Natural killer cell (primary cell): Measurements from ENCODE around the gene PNMA3. TPM values are rescaled to one million over a fixed set of nuclear protein-coding genes. Genes with fewer than 3 reads are reported as not detected.
A peak's percentile ranks its signal among the peaks of the same experiment; 100 is the strongest.
"Not testable (repeated sequence)": the region's sequence is repeated elsewhere in the genome, so short reads cannot be mapped to it uniquely, and the experiment has no call there.

Experiments
- ATAC-seq, 3 donors: fragments of 150-1000 bp in 2 of 3; fragments of 200-7000 bp in 1 of 3; cut with Tn5 transposase; 1 replicate in 1 of 3; 2 replicates in 2 of 3; pipeline ENCODE4 v1.10.0; 2021; ENCODE audit warnings: mild to moderate bottlenecking in 2 of 3, moderate library complexity in 2 of 3
- DNase-seq, 2 donors: peaks; one replicate each; pipeline versions ENCODE4 v3.0.0 to v3.0.0-alpha.2; 2013 to 2021; ENCODE audit warnings: mixed read lengths in 1 of 2
- H3K27ac ChIP-seq: one replicate; pipeline ENCODE4 v1.5.1; 2013; ENCODE audit warnings: mild to moderate bottlenecking, low read length
- H3K27me3 ChIP-seq: one replicate; pipeline ENCODE4 v1.6.1; 2013; ENCODE audit warnings: low read length; ENCODE audit not compliant: control insufficient read depth, insufficient read depth
- H3K36me3 ChIP-seq: one replicate; pipeline ENCODE4 v1.6.1; 2013; ENCODE audit warnings: low read length; ENCODE audit not compliant: control insufficient read depth, insufficient read depth
- H3K4me1 ChIP-seq: one replicate; pipeline ENCODE4 v1.6.1; 2013; ENCODE audit warnings: low read length; ENCODE audit not compliant: control insufficient read depth, insufficient read depth
- H3K4me3 ChIP-seq: one replicate; pipeline ENCODE4 v1.5.1; 2013; ENCODE audit warnings: low read length
- H3K9me3 ChIP-seq: one replicate; pipeline ENCODE4 v1.6.1; 2013; ENCODE audit warnings: low read length; ENCODE audit not compliant: control insufficient read depth, insufficient read depth
- H3K27ac Mint-ChIP-seq, 2 donors: one replicate each; pipeline ENCODE4 v1.8.0; 2022; ENCODE audit warnings: mild to moderate bottlenecking in 2 of 2, mixed read lengths in 2 of 2, moderate library complexity in 1 of 2
- H3K27me3 Mint-ChIP-seq, 2 donors: one replicate each; pipeline ENCODE4 v1.8.0; 2022; ENCODE audit warnings: low read depth in 2 of 2, mixed read lengths in 2 of 2
- H3K36me3 Mint-ChIP-seq: one replicate; pipeline ENCODE4 v1.8.0; 2022; ENCODE audit warnings: mixed read lengths
- H3K4me1 Mint-ChIP-seq, 2 donors: one replicate each; pipeline ENCODE4 v1.8.0; 2022; ENCODE audit warnings: mixed read lengths in 2 of 2
- H3K4me3 Mint-ChIP-seq: one replicate; pipeline ENCODE4 v1.8.0; 2022; ENCODE audit warnings: mild to moderate bottlenecking, moderate library complexity, mixed read lengths
- H3K9me3 Mint-ChIP-seq, 2 donors: one replicate each; pipeline ENCODE4 v1.8.0; 2022; ENCODE audit warnings: mixed read lengths in 2 of 2
- WGBS: methylation state at CpG from one replicate; pipeline ENCODE4 v1.1.7; 2013; ENCODE audit warnings: missing lambda C conversion rate; ENCODE audit not compliant: insufficient coverage; 5-methylcytosine and 5-hydroxymethylcytosine counted together
- intact Hi-C: fragments of 100-400 bp; cut with micrococcal nuclease; formaldehyde crosslinking; loops from one replicate; pipeline ENCODE4 v1.14.2; 2022
- total RNA-seq, 4 donors: library from RNA; stranded (reverse); fragments of 120-200 nt in 1 of 4; gene quantifications; one replicate each; pipeline versions ENCODE4 v1.2.3 to v1.2.4, GENCODE V29; 2013 to 2022
- TF ChIP-seq, protein P1 (sequence below): fragments of 200-600 bp; IDR thresholded peaks from one replicate; pipeline ENCODE4 v1.8.0; 2022; ENCODE audit warnings: antibody characterized with exemption

Gene PNMA3
- total RNA-seq, 3 donors from 2014 or later (not counting 1 experiment from before 2014, with no cell fraction given): 3.1 to 4.2 (median 3.5) TPM

GRCh38 chrX:153064061-153064460 is 7.8 kb downstream of the PNMA3 start:
- ATAC-seq: no peak
- DNase-seq: no peak
- Histone ChIP-seq H3K27ac (no peak overlapping the region), H3K4me3 (no peak overlapping the region), H3K4me1 (no peaks in the 10 kb centered on the region), H3K36me3 (no peaks in the 10 kb centered on the region), H3K27me3 (no peaks in the 10 kb centered on the region), H3K9me3 (no peaks in the 10 kb centered on the region)
- H3K4me3 Mint-ChIP-seq: no peak overlapping the region
- TF ChIP-seq, protein P1, sequence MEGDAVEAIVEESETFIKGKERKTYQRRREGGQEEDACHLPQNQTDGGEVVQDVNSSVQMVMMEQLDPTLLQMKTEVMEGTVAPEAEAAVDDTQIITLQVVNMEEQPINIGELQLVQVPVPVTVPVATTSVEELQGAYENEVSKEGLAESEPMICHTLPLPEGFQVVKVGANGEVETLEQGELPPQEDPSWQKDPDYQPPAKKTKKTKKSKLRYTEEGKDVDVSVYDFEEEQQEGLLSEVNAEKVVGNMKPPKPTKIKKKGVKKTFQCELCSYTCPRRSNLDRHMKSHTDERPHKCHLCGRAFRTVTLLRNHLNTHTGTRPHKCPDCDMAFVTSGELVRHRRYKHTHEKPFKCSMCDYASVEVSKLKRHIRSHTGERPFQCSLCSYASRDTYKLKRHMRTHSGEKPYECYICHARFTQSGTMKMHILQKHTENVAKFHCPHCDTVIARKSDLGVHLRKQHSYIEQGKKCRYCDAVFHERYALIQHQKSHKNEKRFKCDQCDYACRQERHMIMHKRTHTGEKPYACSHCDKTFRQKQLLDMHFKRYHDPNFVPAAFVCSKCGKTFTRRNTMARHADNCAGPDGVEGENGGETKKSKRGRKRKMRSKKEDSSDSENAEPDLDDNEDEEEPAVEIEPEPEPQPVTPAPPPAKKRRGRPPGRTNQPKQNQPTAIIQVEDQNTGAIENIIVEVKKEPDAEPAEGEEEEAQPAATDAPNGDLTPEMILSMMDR: no peak
- H3K9me3 Mint-ChIP-seq: no peaks in the 10 kb centered on the region
- WGBS: 88% methylated on average over 2 of the region's 2 CpGs
- H3K27me3 Mint-ChIP-seq: no peaks in the 10 kb centered on the region
- H3K36me3 Mint-ChIP-seq: no peaks in the 10 kb centered on the region
- intact Hi-C loops: no loop called here
- no peak overlapping the region for H3K27ac Mint-ChIP-seq
- no peaks in the 10 kb centered on the region for H3K4me1 Mint-ChIP-seq

DNA sequence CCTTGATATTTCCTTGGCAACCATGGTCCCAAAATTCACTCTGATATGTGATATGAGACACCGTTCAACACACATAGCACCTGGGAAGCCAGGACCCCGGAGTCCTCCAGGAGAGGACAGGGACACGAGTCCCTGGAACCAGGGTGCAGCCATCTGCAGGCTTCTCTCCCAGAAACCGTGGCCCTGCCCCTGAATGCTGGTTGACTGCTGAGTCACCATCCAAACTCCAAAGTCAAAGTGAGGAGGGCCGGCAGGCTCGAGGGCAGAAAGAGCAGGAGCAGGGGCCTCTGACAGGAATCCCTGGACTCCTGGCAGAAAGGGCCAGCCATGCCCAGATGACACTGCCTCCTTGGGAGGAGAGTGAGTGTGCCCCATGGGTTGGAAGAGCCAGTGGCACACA is 9.1 kb downstream of the PNMA3 start:
- no peaks in the 10 kb centered on the region for H3K36me3 ChIP-seq
- Mint-ChIP-seq H3K36me3 (no peaks in the 10 kb centered on the region), H3K27ac (no peak overlapping the region), H3K27me3 (no peaks in the 10 kb centered on the region), H3K4me1 (no peaks in the 10 kb centered on the region), H3K4me3 (no peak overlapping the region), H3K9me3 (no peaks in the 10 kb centered on the region)
- DNase-seq (no peak), ATAC-seq (no peak)
- no peaks in the 10 kb centered on the region for H3K4me1 ChIP-seq
- no peak overlapping the region for H3K27ac ChIP-seq
- 84% methylated on average over 6 of the region's 6 CpGs for WGBS
- intact Hi-C loops: no loop called here
- no peak overlapping the region for H3K4me3 ChIP-seq
- H3K9me3 ChIP-seq: no peaks in the 10 kb centered on the region
- no peaks in the 10 kb centered on the region for H3K27me3 ChIP-seq
- TF ChIP-seq, protein P1: no peak

- WGBS: no CpG with 5 or more reads among the region's 12 CpGs
- not testable (repeated sequence) for H3K27ac ChIP-seq
These were observed 10.1 kb downstream of the PNMA3 start for GRCh38 chrX:153066402-153066801.

GRCh38 chrX:153071909-153072583 is 15.8 kb downstream of the PNMA3 start, which contains the start of gene PNMA6A:
TSS of gene PNMA6A (plus strand) at chrX:153072454. CDS start at chrX:153073063, 609 bp downstream.
- DNase-seq, H3K36me3 ChIP-seq, H3K36me3 Mint-ChIP-seq, H3K9me3 ChIP-seq, H3K27me3 Mint-ChIP-seq, H3K4me1 ChIP-seq, H3K27ac Mint-ChIP-seq, intact Hi-C loops, H3K9me3 Mint-ChIP-seq, H3K4me3 Mint-ChIP-seq, H3K27ac ChIP-seq, H3K4me3 ChIP-seq, H3K27me3 ChIP-seq, H3K4me1 Mint-ChIP-seq: not testable (repeated sequence)
- no CpG with 5 or more reads among the region's 76 CpGs for WGBS
- peak; percentile 35 to 68 (median 61) for ATAC-seq

More at GRCh38 chrX:153066402-153066801, 10.1 kb downstream of the PNMA3 start:
- H3K4me3 ChIP-seq, H3K9me3 Mint-ChIP-seq, H3K27ac Mint-ChIP-seq, H3K9me3 ChIP-seq, H3K27me3 Mint-ChIP-seq, H3K4me3 Mint-ChIP-seq, ATAC-seq, H3K4me1 Mint-ChIP-seq, intact Hi-C loops, DNase-seq, H3K4me1 ChIP-seq, H3K27me3 ChIP-seq, H3K36me3 Mint-ChIP-seq, H3K36me3 ChIP-seq: not testable (repeated sequence)

DNA sequence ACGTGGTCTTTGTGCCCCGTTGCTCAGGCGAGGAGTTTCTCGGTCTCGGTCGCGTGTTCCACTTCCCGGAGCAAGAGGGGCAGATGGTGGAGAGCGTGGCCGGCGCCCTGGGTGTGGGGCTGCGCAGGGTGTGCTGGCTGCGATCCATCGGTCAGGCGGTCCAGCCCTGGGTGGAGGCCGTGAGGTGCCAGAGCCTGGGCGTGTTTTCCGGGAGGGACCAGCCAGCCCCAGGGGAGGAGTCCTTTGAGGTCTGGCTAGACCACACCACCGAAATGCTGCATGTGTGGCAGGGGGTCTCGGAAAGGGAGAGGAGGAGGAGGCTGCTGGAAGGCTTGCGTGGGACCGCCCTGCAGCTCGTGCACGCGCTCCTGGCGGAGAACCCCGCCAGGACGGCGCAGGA is 17.1 kb downstream of the PNMA3 start:
- H3K9me3 ChIP-seq, DNase-seq, H3K27ac Mint-ChIP-seq, ATAC-seq, H3K4me1 ChIP-seq, H3K4me3 Mint-ChIP-seq, H3K9me3 Mint-ChIP-seq, H3K27me3 ChIP-seq, H3K27ac ChIP-seq, H3K4me1 Mint-ChIP-seq, H3K36me3 ChIP-seq, H3K27me3 Mint-ChIP-seq, intact Hi-C loops, H3K36me3 Mint-ChIP-seq, H3K4me3 ChIP-seq: not testable (repeated sequence)
- WGBS: no CpG with 5 or more reads among the region's 29 CpGs
